Mucosa of rectum (tissue), 2 donors: ENCODE measurements around the gene NBEA.
A peak's percentile ranks its signal among the peaks of the same experiment; 100 is the strongest.
"Not testable (repeated sequence)": the region's sequence is repeated elsewhere in the genome, so short reads cannot be mapped to it uniquely, and the experiment has no call there.

Experiments used
- H3K27ac ChIP-seq, 2 donors: one replicate each; pipeline ENCODE4 v1.7.0; 2013; ENCODE audit warnings: inconsistent platforms in 2 of 2, low read depth in 2 of 2, low read length in 2 of 2
- H3K27me3 ChIP-seq, 2 donors: one replicate each; pipeline ENCODE4 v1.7.0; 2013; ENCODE audit warnings: low read length in 2 of 2; ENCODE audit not compliant: control insufficient read depth in 2 of 2, insufficient read depth in 2 of 2
- H3K36me3 ChIP-seq, 2 donors: one replicate each; pipeline ENCODE4 v1.7.0; 2013; ENCODE audit warnings: low read length in 2 of 2; ENCODE audit not compliant: control insufficient read depth in 2 of 2, insufficient read depth in 2 of 2
- H3K4me1 ChIP-seq, 2 donors: one replicate each; pipeline ENCODE4 v1.7.0; 2013; ENCODE audit warnings: low read length in 2 of 2, mild to moderate bottlenecking in 1 of 2; ENCODE audit not compliant: control insufficient read depth in 2 of 2, insufficient read depth in 2 of 2
- H3K4me3 ChIP-seq, 2 donors: one replicate each; pipeline ENCODE4 v1.7.0; 2013; ENCODE audit warnings: low read length in 2 of 2
- H3K9ac ChIP-seq, 2 donors: one replicate each; pipeline ENCODE4 v1.7.0; 2013; ENCODE audit warnings: low read length in 2 of 2, low read depth in 1 of 2, mild to moderate bottlenecking in 1 of 2
- H3K9me3 ChIP-seq, 2 donors: one replicate each; pipeline ENCODE4 v1.7.0; 2013; ENCODE audit warnings: low read length in 2 of 2; ENCODE audit not compliant: control insufficient read depth in 2 of 2
- donor health status: healthy.
- donor health status: Normal muscosa, but diverticular disease.

NBEA gene

GRCh38 chr13:34928676-34929075 is 13.4 kb upstream of the NBEA start:
- H3K9me3 ChIP-seq, H3K9ac ChIP-seq, H3K27me3 ChIP-seq, H3K36me3 ChIP-seq, H3K4me3 ChIP-seq, H3K27ac ChIP-seq, H3K4me1 ChIP-seq: not testable (repeated sequence)

- Histone ChIP-seq H3K4me1 (no peaks in the 10 kb centered on the region), H3K27me3 (no peaks in the 10 kb centered on the region), H3K27ac (no peak overlapping the region), H3K36me3 (no peaks in the 10 kb centered on the region), H3K9ac (no peak overlapping the region), H3K4me3 (no peak overlapping the region), H3K9me3 (no peaks in the 10 kb centered on the region)
Measured at GRCh38 chr13:34931572-34931971, 10.5 kb upstream of the NBEA start.

- H3K27ac ChIP-seq: no peak overlapping the region
- no peaks in the 10 kb centered on the region for H3K4me1 ChIP-seq
- H3K27me3 ChIP-seq: no peaks in the 10 kb centered on the region
- no peak overlapping the region for H3K9ac ChIP-seq
- no peaks in the 10 kb centered on the region for H3K9me3 ChIP-seq
- H3K36me3 ChIP-seq: no peaks in the 10 kb centered on the region
- H3K4me3 ChIP-seq: no peak overlapping the region
Measured at GRCh38 chr13:34933349-34933748, 8.7 kb upstream of the NBEA start.

- H3K4me3 ChIP-seq: no peak overlapping the region
- no peak overlapping the region for H3K27ac ChIP-seq
- no peak overlapping the region for H3K9ac ChIP-seq
- H3K9me3 ChIP-seq: no peaks in the 10 kb centered on the region
- H3K4me1 ChIP-seq: no peaks in the 10 kb centered on the region
- no peaks in the 10 kb centered on the region for H3K27me3 ChIP-seq
- no peaks in the 10 kb centered on the region for H3K36me3 ChIP-seq
Measured at GRCh38 chr13:34933786-34934185, 8.3 kb upstream of the NBEA start.

DNA sequence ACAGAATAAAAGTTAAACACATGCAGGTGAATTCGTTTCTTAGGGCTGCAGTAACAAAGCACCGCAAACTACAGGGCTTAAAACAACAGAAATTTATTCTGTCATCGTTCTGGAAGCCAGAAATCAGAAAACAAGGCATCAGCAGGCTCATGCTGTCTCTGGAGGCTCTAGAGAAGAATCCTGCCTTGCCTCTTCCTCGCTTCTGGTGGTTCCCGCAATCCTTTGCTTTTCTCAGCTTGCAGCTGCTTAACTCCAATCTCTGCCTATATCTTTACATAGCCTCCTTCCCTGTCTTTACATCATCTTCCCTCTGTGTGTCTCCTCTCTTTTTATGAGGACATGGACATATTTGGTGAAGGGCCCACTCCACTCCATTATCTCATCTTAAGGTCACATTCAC is 6.2 kb upstream of the NBEA start:
- Histone ChIP-seq H3K4me3 (no peak overlapping the region), H3K27me3 (no peaks in the 10 kb centered on the region)

GRCh38 chr13:34939771-34940170 is 2.3 kb upstream of the NBEA start:
- H3K27ac ChIP-seq: no peak overlapping the region
- H3K9me3 ChIP-seq: no peaks in the 10 kb centered on the region
- no peaks in the 10 kb centered on the region for H3K36me3 ChIP-seq
- no peak overlapping the region for H3K4me3 ChIP-seq
- H3K27me3 ChIP-seq: peaks cover 6 to 10% of the 10 kb centered on the region in 2 donors
- H3K4me1 ChIP-seq: peaks cover 2 to 8% of the 10 kb centered on the region in 2 donors
- H3K9ac ChIP-seq: no peak overlapping the region

More for the DNA sequence above, 6.2 kb upstream of the NBEA start:
- H3K9ac ChIP-seq: no peak overlapping the region
- no peaks in the 10 kb centered on the region for H3K36me3 ChIP-seq
- H3K27ac ChIP-seq: no peak overlapping the region
- no peaks in the 10 kb centered on the region for H3K4me1 ChIP-seq
- H3K9me3 ChIP-seq: no peaks in the 10 kb centered on the region

DNA sequence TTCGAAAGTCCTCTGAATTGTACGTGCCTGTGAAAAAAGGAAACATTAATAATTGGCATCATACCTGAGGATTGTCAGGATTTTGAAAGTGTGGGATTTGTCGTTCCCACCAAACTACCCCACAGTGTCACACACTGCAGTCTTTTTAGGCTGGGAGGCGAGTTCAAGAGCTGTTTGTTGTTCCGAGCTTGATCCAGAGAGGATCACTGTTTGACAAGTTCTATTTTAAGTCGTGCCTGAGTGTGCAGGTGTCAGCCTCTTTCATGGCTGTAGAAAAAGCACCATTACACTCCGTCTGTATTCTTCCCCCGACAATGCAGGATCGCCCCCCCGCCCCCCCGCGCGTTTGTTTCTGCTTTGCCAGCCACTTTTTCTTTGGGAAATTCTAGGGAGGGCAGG is 635 bp upstream of the NBEA start:
- no peak overlapping the region for H3K9ac ChIP-seq
- peaks cover 6 to 10% of the 10 kb centered on the region in 2 donors for H3K27me3 ChIP-seq
- H3K4me3 ChIP-seq: peak overlapping the region; percentile 66 to 76
- peak overlapping the region in 1 of 2 donors; percentile 13 for H3K27ac ChIP-seq
- no peaks in the 10 kb centered on the region for H3K36me3 ChIP-seq
- no peaks in the 10 kb centered on the region for H3K9me3 ChIP-seq
- peaks cover 2 to 8% of the 10 kb centered on the region in 2 donors for H3K4me1 ChIP-seq

GRCh38 chr13:34942732-34943435 is 814 bp downstream of the NBEA start:
- H3K9ac ChIP-seq: peak overlapping the region in 1 of 2 donors; percentile 62
- peak overlapping the region in 1 of 2 donors; percentile 32 for H3K27ac ChIP-seq
- H3K36me3 ChIP-seq: no peaks in the 10 kb centered on the region
- H3K9me3 ChIP-seq: no peaks in the 10 kb centered on the region
- H3K4me1 ChIP-seq: peaks cover 2 to 8% of the 10 kb centered on the region in 2 donors
- peak overlapping the region; percentile 66 to 76 for H3K4me3 ChIP-seq
- H3K27me3 ChIP-seq: peaks cover 6 to 10% of the 10 kb centered on the region in 2 donors

- H3K4me1 ChIP-seq: peaks cover 2 to 8% of the 10 kb centered on the region in 2 donors
- peak overlapping the region in 1 of 2 donors; percentile 51 for H3K9ac ChIP-seq
- H3K9me3 ChIP-seq: no peaks in the 10 kb centered on the region
- H3K4me3 ChIP-seq: peak overlapping the region; percentile 66 to 76
- no peaks in the 10 kb centered on the region for H3K36me3 ChIP-seq
- H3K27me3 ChIP-seq: peaks cover 6 to 10% of the 10 kb centered on the region in 2 donors
- no peak overlapping the region for H3K27ac ChIP-seq
Measured at GRCh38 chr13:34943436-34944273, 1.6 kb downstream of the NBEA start.

DNA sequence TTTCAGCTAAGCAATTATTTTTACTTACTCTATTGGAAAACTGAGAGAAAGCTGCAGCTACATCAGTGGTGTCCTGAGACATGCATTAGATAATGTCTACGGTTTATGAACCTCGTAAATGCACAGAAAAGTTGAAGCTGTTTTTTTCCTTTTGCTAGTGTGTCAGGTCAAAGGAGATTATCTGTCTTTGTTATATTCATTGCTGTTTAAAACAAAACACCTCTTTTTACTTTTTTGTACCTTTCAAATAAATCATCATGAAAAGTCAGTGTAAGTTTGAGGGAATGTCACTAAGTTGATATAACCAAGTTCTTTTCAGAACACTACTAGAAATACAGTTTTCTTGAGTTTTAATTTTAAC is 2.2 kb downstream of the NBEA start:
- H3K4me1 ChIP-seq: peaks cover 2 to 8% of the 10 kb centered on the region in 2 donors
- no peaks in the 10 kb centered on the region for H3K36me3 ChIP-seq
- no peaks in the 10 kb centered on the region for H3K9me3 ChIP-seq
- peaks cover 6 to 10% of the 10 kb centered on the region in 2 donors for H3K27me3 ChIP-seq
- no peak overlapping the region for H3K9ac ChIP-seq
- H3K27ac ChIP-seq: no peak overlapping the region
- H3K4me3 ChIP-seq: no peak overlapping the region
